Measurements from ENCODE around the gene TM9SF3. TPM values are rescaled to one million over a fixed set of nuclear protein-coding genes. Genes with fewer than 3 reads are reported as not detected.

The TM9SF3 gene
- total and polyA plus RNA-seq, 8 donors = 28.6 to 343 (median 72.2) TPM

DNA sequence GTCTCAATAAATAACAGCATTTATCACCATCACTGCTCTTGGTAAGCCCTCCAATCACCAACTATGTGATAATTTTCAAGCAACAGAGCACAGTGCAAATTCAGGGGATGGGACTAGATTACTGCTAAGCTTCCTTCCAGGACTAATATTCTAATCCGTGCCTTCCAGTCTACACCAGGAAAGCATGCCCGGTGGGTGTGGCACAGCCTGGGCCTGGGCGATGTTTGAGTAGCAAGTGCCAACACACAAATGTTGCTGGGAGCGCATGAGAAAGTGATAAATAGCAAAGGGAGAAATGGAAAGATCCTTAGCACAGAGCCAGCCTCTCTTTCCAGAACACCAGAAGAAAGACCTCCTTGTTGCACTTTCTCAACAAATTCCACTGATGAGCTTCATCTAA lies 13.5 kb upstream of the TM9SF3 start:
- Histone ChIP-seq H3K9me3 (no peaks in the 10 kb centered on the region), H3K27ac (peak overlapping the region in 3 of 5 donors; percentile 35 to 66 (median 47)), H3K4me3 (no peak overlapping the region), H3K36me3 (peaks cover 0 to 20% (median 0%) of the 10 kb centered on the region in 4 donors), H3K4me1 (peaks cover 11 to 34% (median 17%) of the 10 kb centered on the region in 4 donors), H3K27me3 (no peaks in the 10 kb centered on the region)
- peak in 1 of 3 donors; percentile 41 for TF ChIP-seq POLR2AphosphoS5 (IDR thresholded peaks at IDR 0.05)
- TF ChIP-seq CTCF (IDR thresholded peaks at IDR 0.05) = no peak
- intact Hi-C loops (cut with DNase I; ENCODE audit: low total_unique reads) = no loop called here
- WGBS, 5 donors = 27 to 72% (median 38%) methylated on average over 4 of the region's 4 CpGs
- peak in 1 of 2 donors; percentile 77 for DNase-seq

DNA sequence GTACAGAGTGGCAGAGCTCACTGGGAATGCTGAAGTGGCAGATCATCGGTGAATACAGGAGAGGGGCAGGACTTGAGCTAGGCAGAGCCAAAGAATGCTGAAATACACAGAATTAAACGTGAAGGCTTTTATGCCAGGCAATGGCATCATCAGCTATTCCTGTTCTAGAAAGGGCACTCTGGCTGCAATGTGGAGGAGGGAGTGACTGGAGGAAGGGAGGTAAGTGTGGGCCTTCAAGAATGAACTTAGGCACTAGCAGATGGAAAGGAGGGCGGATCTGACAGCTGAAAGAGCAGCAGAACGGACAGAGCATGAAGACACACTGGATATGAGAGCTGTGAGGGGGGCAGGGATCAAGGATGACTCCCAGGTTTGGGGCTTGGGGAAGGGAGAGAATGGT lies 12.0 kb upstream of the TM9SF3 start:
- WGBS, 5 donors = 66 to 74% (median 70%) methylated on average over 4 of the region's 4 CpGs
- Histone ChIP-seq H3K4me3 (no peak overlapping the region), H3K27ac (no peak overlapping the region), H3K27me3 (no peaks in the 10 kb centered on the region), H3K9me3 (no peaks in the 10 kb centered on the region), H3K36me3 (peaks cover 0 to 26% (median 3%) of the 10 kb centered on the region in 4 donors), H3K4me1 (peaks cover 11 to 34% (median 17%) of the 10 kb centered on the region in 4 donors)
- intact Hi-C loops (cut with DNase I; ENCODE audit: low total_unique reads) = no loop called here
- TF ChIP-seq EP300 (IDR thresholded peaks at IDR 0.05) = no peak
- no peak for TF ChIP-seq CTCF (IDR thresholded peaks at IDR 0.05)
- TF ChIP-seq POLR2AphosphoS5 (IDR thresholded peaks at IDR 0.05) = no peak
- no peak for DNase-seq

GRCh38 chr10:96596422-96597407 lies 9.9 kb upstream of the TM9SF3 start:
- Histone ChIP-seq H3K36me3 (peaks cover 0 to 21% (median 3%) of the 10 kb centered on the region in 4 donors), H3K9me3 (no peaks in the 10 kb centered on the region), H3K4me3 (no peak overlapping the region), H3K4me1 (peaks cover 11 to 28% (median 13%) of the 10 kb centered on the region in 4 donors), H3K27ac (peak overlapping the region; percentile 23 to 54 (median 46)), H3K27me3 (no peaks in the 10 kb centered on the region)
- peak in 1 of 2 donors; percentile 40 for DNase-seq
- 21 to 37% (median 29%) methylated on average over 1 of the region's 1 CpG for WGBS, 5 donors
- TF ChIP-seq CTCF (IDR thresholded peaks at IDR 0.05) (no peak), EP300 (IDR thresholded peaks at IDR 0.05) (no peak), POLR2A (IDR thresholded peaks at IDR 0.05) (no peak), POLR2AphosphoS5 (IDR thresholded peaks at IDR 0.05) (peak in 1 of 3 donors; percentile 44)
- intact Hi-C loops (cut with DNase I; ENCODE audit: low total_unique reads) = no loop called here

DNA sequence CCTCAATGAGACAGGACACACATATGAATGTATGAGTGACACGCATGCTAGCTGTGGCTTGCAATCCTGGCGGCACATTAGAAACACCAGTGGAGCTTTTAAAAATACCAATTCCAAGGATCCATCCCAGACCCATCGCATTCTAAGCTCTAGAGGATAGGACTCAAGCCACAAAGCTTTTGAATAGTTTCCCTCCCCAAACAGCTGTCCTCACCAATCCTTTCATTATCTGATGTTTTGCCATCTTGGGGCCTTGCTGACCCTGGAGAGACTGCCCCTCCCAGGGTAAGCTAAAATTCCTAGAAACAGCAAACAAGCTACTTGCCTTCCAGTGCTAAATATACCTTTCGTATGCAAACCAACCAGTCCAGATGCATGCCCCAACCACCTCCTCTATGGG lies 8.9 kb upstream of the TM9SF3 start:
- no peak for DNase-seq
- no peak for TF ChIP-seq POLR2A (IDR thresholded peaks at IDR 0.05)
- TF ChIP-seq POLR2AphosphoS5 (IDR thresholded peaks at IDR 0.05) = no peak
- no peak for TF ChIP-seq CTCF (IDR thresholded peaks at IDR 0.05)
- no peak for TF ChIP-seq EP300 (IDR thresholded peaks at IDR 0.05)
- Histone ChIP-seq H3K9me3 (no peaks in the 10 kb centered on the region), H3K27ac (peak overlapping the region in 3 of 5 donors; percentile 39 to 54 (median 46)), H3K4me1 (peaks cover 11 to 25% (median 13%) of the 10 kb centered on the region in 4 donors), H3K36me3 (peaks cover 0 to 18% (median 3%) of the 10 kb centered on the region in 4 donors), H3K4me3 (no peak overlapping the region), H3K27me3 (no peaks in the 10 kb centered on the region)
- intact Hi-C loops (cut with DNase I; ENCODE audit: low total_unique reads) = no loop called here
- 89 to 94% (median 93%) methylated on average over 4 of the region's 4 CpGs for WGBS, 5 donors
